CD4-positive, alpha-beta memory T cell (primary cell): ENCODE results near the gene PDCL3. TPM values are rescaled to one million over a fixed set of nuclear protein-coding genes. Genes with fewer than 3 reads are reported as not detected.

Experiments used
- CTCF ChIA-PET: fragments of 350-600 bp; sonication (Branson Sonifier 250); formaldehyde crosslinking; loops from one replicate; lab custom pipeline; 2021; ENCODE audit warnings: inconsistent platforms; ENCODE audit not compliant: partially characterized antibody; lab: Charles Lee
- POLR2A ChIA-PET: fragments of 350-600 bp; sonication (Branson Sonifier 250); formaldehyde crosslinking; loops from one replicate; lab custom pipeline; 2021; ENCODE audit not compliant: partially characterized antibody; lab: Charles Lee
- DNase-seq, 5 donors: peaks; one replicate each; pipeline versions ENCODE4 v3.0.0 to v3.0.0-alpha.2; 2020 to 2022; ENCODE audit warnings: mixed read lengths in 1 of 5
- H3K27ac ChIP-seq: one replicate; pipeline ENCODE4 v1.7.0; 2013; ENCODE audit warnings: low read depth, low read length
- H3K27me3 ChIP-seq: 2 replicates; pipeline ENCODE4 v1.7.0; 2013; ENCODE audit warnings: mild to moderate bottlenecking, low read length, moderate library complexity; ENCODE audit not compliant: insufficient read depth
- H3K36me3 ChIP-seq: 2 replicates; pipeline ENCODE4 v1.7.0; 2013; ENCODE audit warnings: mild to moderate bottlenecking, low read length, moderate library complexity; ENCODE audit not compliant: insufficient read depth
- H3K4me1 ChIP-seq: 2 replicates; pipeline ENCODE4 v1.7.0; 2013; ENCODE audit warnings: mild to moderate bottlenecking, low read length, moderate library complexity; ENCODE audit not compliant: insufficient read depth
- H3K4me3 ChIP-seq, 2 donors: one replicate each; pipeline ENCODE4 v1.7.0; 2013; ENCODE audit warnings: low read length in 2 of 2, mild to moderate bottlenecking in 1 of 2
- H3K9me3 ChIP-seq, 2 donors: one replicate each; pipeline ENCODE4 v1.7.0; 2013; ENCODE audit warnings: low read length in 2 of 2, control low read depth in 1 of 2; ENCODE audit not compliant: control insufficient read depth in 1 of 2
- H3K27ac Mint-ChIP-seq, 7 donors: one replicate each; pipeline ENCODE4 v1.8.0; 2020 to 2021; ENCODE audit warnings: mixed read lengths in 7 of 7, mild to moderate bottlenecking in 6 of 7, inconsistent platforms in 3 of 7, moderate library complexity in 3 of 7
- H3K27me3 Mint-ChIP-seq, 2 donors: one replicate each; pipeline ENCODE4 v1.8.0; 2020 to 2021; ENCODE audit warnings: mixed read lengths in 2 of 2
- H3K36me3 Mint-ChIP-seq, 2 donors: one replicate each; pipeline ENCODE4 v1.8.0; 2020 to 2021; ENCODE audit warnings: mixed read lengths in 2 of 2, inconsistent platforms in 1 of 2, mild to moderate bottlenecking in 1 of 2
- H3K4me1 Mint-ChIP-seq, 4 donors: one replicate each; pipeline ENCODE4 v1.8.0; 2020 to 2021; ENCODE audit warnings: mixed read lengths in 4 of 4, mild to moderate bottlenecking in 1 of 4
- H3K4me3 Mint-ChIP-seq, 8 donors: one replicate each; pipeline ENCODE4 v1.8.0; 2020 to 2021; ENCODE audit warnings: mixed read lengths in 8 of 8, mild to moderate bottlenecking in 7 of 8, moderate library complexity in 6 of 8, inconsistent platforms in 3 of 8
- H3K9me3 Mint-ChIP-seq, 8 donors: one replicate each; pipeline ENCODE4 v1.8.0; 2020 to 2021; ENCODE audit warnings: mixed read lengths in 8 of 8, mild to moderate bottlenecking in 5 of 8, inconsistent platforms in 3 of 8, moderate library complexity in 1 of 8
- intact Hi-C: fragments of 100-400 bp; cut with micrococcal nuclease; formaldehyde crosslinking; loops from one replicate; pipeline ENCODE4 v1.15.1; 2023
- polyA plus RNA-seq, 2 donors: library from polyadenylated mRNA; unstranded; fragments of 300-500 nt; fragmentation: Illumina TruSeq; gene quantifications; one replicate each; pipeline ENCODE4 v1.2.3, GENCODE V29; 2021
- total RNA-seq, 2 experiments: library from RNA; stranded (reverse); gene quantifications; one replicate each; pipeline ENCODE4 v1.2.3, GENCODE V29; 2021

Gene PDCL3
- total and polyA plus RNA-seq, 4 experiments from 2014 or later, result 16.6 to 73.6 (median 37.3) TPM

DNA sequence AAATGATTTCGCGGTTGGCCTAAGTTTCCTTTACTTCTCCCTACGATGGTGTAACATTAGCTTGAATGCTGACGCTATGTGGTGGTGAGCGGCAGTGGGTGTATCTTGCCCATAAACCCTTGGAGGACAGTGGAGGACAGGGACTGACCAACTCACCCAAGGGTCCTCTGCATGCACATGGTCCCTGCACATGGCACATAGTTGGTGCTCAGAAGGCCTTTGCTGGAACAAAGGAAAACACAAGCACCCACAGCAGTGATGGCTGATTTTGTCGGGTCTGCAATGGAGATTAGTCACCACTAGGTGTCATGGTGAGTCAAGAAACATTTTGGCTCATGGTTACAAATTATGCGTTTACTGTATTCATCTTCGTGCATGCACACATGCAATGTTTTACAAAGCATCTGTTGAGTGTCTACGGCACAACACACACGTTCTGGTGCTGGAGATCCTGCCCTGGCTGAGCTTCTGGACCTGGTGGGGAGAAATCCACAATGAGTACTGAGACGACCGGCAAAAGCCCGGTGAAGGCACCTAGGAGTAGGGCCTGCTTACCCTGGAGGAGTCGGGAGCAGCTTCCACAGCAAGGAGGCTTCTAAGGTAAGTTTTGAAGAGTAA, 44.0 kb downstream of the PDCL3 start:
- Histone ChIP-seq H3K4me3 (no peak overlapping the region), H3K4me1 (no peaks in the 10 kb centered on the region), H3K36me3 (no peaks in the 10 kb centered on the region), H3K27me3 (no peaks in the 10 kb centered on the region), H3K9me3 (no peaks in the 10 kb centered on the region), H3K27ac (no peak overlapping the region)
- H3K9me3 Mint-ChIP-seq, result no peaks in the 10 kb centered on the region
- POLR2A ChIA-PET, result no interaction called here
- CTCF ChIA-PET, result interaction anchor here (0.6 to 8.1 kb wide), 31 partner anchors 11 to 600 kb away, joined by 3 to 78 read pairs (median 3); partner anchors contain the start of gene PDCL3
- peak; percentile 37 to 51 (median 50) for DNase-seq
- H3K27me3 Mint-ChIP-seq, result no peaks in the 10 kb centered on the region
- no peak overlapping the region for H3K4me3 Mint-ChIP-seq
- intact Hi-C loops, result loop anchor here (10.0 kb wide), 1 partner anchor 598 kb away; no protein-coding TSS in a partner anchor
- peak overlapping the region in 3 of 7 donors; percentile 12 to 67 (median 37) for H3K27ac Mint-ChIP-seq
- no peaks in the 10 kb centered on the region for H3K36me3 Mint-ChIP-seq
- H3K4me1 Mint-ChIP-seq, result peaks cover 2 to 7% (median 4%) of the 10 kb centered on the region in 4 donors

DNA sequence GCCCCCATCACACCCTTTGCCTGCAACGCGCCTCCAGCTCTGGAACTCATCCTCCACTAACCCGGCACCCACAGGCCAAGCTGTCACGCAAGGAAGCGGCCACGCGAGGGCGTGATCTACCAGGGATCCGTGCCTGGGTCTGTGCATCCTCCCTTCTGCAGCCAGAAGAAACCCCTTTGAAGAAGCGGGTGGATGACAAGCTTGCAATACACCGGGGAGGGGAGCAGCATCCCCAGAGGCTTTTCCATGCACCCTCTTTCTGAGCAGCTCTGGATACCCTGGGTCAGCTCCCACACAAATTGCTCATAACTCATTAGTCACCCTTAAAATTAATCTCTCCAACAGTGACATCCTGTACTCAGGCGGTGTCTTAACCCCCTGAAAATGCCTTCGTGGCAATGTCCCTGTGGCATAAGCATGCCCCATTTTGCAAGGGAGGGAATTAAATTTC, 47.6 kb downstream of the PDCL3 start:
- Mint-ChIP-seq H3K27ac (no peak overlapping the region), H3K4me1 (peaks cover 2 to 6% (median 5%) of the 10 kb centered on the region in 4 donors), H3K36me3 (no peaks in the 10 kb centered on the region), H3K4me3 (no peak overlapping the region), H3K9me3 (no peaks in the 10 kb centered on the region), H3K27me3 (no peaks in the 10 kb centered on the region)
- CTCF ChIA-PET, result interaction anchor here (0.7 to 8.1 kb wide), 48 partner anchors 9 to 613 kb away, joined by 3 to 91 read pairs (median 5); partner anchors contain the start of gene PDCL3
- Histone ChIP-seq H3K4me3 (no peak overlapping the region), H3K36me3 (no peaks in the 10 kb centered on the region), H3K27me3 (no peaks in the 10 kb centered on the region), H3K9me3 (no peaks in the 10 kb centered on the region), H3K27ac (no peak overlapping the region), H3K4me1 (no peaks in the 10 kb centered on the region)
- POLR2A ChIA-PET, result interaction anchor here (1.0 to 2.0 kb wide), 6 partner anchors 15 to 392 kb away, joined by 3 to 9 read pairs (median 4); partner anchors contain the start of gene PDCL3
- intact Hi-C loops, result loop anchor here (1.0 to 5.0 kb wide), 4 partner anchors 132 to 375 kb away; partner anchors contain the start of gene NPAS2
- peak; percentile 68 to 79 (median 72) for DNase-seq

DNA sequence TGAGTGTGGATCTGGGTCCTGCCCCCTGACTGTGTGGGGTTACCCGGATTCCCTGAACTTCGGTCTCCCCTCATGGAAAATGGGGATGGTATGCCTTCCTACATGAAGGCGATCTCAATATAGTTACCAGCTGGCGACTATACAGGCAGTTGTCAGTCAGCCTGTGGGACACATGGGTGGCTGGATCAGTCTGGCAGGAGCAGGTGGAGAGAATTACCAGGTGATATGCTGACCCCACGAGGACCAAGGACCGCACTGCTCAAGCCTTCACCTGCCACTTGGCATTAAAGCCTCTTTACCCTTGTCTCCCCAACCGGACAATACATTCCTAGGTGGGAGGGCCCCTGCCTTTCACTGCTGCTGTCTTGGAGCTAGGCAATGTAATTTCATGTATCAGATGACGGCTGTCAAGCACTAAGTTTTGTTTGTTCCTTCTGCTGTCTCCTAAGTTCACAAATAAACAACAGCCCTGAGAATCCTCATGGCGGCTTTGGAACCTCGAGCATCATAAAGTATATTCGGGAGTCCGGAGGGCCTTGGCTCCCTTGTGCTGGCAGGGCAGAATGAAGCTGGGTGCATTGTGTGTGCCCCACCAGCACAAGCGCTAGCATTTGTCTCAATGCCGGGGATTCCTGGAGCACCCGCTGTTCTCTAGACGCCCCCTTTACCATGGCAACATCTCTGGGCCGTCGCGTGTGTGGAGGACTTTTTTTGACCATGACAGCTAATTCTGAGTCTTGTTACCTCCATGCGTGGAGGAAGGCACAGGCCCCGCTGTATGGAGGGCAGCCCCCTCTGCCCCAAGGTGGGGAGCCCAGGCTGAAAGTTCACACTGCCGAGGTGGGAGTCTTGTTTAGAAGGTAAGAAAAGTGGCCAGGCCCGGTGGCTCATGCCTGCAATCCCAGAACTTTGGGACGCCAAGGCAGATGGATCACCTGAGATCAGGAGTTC, 48.6 kb downstream of the PDCL3 start:
- no peak overlapping the region for H3K27ac ChIP-seq
- intact Hi-C loops, result loop anchor here (5.0 kb wide), 1 partner anchor 131 kb away; no protein-coding TSS in a partner anchor
- CTCF ChIA-PET, result interaction anchor here (0.7 to 8.1 kb wide), 31 partner anchors 10 to 595 kb away, joined by 3 to 91 read pairs (median 6); partner anchors contain the start of gene PDCL3
- no peaks in the 10 kb centered on the region for H3K9me3 ChIP-seq
- Mint-ChIP-seq H3K27ac (no peak overlapping the region), H3K4me1 (peaks cover 2 to 6% (median 5%) of the 10 kb centered on the region in 4 donors), H3K27me3 (no peaks in the 10 kb centered on the region), H3K36me3 (no peaks in the 10 kb centered on the region), H3K4me3 (no peak overlapping the region), H3K9me3 (no peaks in the 10 kb centered on the region)
- no peak for DNase-seq
- no peaks in the 10 kb centered on the region for H3K36me3 ChIP-seq
- POLR2A ChIA-PET, result interaction anchor here (1.1 to 2.0 kb wide), 2 partner anchors 49 to 391 kb away, joined by 3 to 9 read pairs; partner anchors contain the start of gene PDCL3
- no peaks in the 10 kb centered on the region for H3K27me3 ChIP-seq
- H3K4me1 ChIP-seq, result no peaks in the 10 kb centered on the region
- no peak overlapping the region for H3K4me3 ChIP-seq

DNA sequence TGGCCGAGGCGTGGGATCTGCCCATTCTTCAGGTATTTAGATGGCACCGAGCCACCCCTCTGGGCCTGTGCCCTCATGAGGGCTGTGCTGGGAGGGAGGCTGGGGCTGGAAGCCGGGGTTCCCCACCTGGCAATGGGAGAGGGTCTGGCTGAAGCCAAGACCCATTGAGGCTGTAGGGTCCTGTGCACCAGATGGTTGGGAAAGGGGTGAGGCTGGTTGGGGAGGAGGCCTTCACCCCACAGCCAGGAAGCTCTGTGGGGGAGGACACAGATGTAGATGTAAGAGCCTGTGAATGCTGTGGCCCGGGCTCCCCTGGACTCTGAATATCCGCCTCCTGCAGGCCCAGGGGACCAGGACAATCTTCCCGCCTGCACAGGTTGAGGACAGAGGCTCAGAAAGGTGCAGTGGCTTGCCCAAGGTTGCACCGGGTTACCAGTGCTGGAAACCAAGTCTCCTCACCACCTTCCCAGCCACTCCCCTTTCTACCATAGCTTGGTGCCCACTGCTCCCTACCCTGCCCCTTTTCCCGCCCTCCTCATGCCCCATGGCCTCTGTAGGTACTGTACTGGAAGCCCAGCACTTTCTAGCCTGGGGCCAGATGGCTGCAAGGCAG, 49.7 kb downstream of the PDCL3 start:
- CTCF ChIA-PET, result interaction anchor here (1.4 to 4.5 kb wide), 3 partner anchors 329 to 593 kb away, joined by 3 to 91 read pairs (median 3); no protein-coding TSS in a partner anchor
- H3K36me3 ChIP-seq, result no peaks in the 10 kb centered on the region
- no peaks in the 10 kb centered on the region for H3K27me3 Mint-ChIP-seq
- no peak overlapping the region for H3K27ac Mint-ChIP-seq
- H3K4me1 ChIP-seq, result no peaks in the 10 kb centered on the region
- H3K9me3 ChIP-seq, result no peaks in the 10 kb centered on the region
- no peak overlapping the region for H3K4me3 Mint-ChIP-seq
- peaks cover 0 to 1% (median 0%) of the 10 kb centered on the region in 4 donors for H3K4me1 Mint-ChIP-seq
- POLR2A ChIA-PET, result no interaction called here
- no peak overlapping the region for H3K27ac ChIP-seq
- no peaks in the 10 kb centered on the region for H3K9me3 Mint-ChIP-seq
- H3K4me3 ChIP-seq, result no peak overlapping the region
- H3K27me3 ChIP-seq, result no peaks in the 10 kb centered on the region
- intact Hi-C loops, result loop anchor here (5.0 kb wide), 1 partner anchor 130 kb away; no protein-coding TSS in a partner anchor
- no peak for DNase-seq
- H3K36me3 Mint-ChIP-seq, result no peaks in the 10 kb centered on the region

DNA sequence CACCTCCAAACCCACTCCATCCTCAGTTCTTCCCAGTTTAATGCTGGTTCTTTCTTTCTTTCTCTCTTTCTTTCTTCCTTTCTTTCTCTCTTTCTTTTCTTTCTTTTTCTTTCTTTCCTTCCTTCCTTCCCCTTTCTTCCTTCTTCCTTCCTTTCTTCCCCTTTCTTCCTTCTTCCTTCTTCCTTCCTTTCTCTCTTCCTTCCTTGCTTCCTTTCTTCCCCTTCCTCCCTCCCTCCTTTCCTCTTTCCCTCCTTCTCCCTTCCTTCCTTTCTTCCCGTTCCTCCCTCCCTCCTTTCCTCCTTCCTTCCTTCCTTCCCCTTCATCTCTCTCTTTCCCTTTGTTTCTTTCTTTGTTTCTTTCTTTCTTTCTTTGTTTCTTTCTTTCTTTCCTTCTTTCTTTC, 50.9 kb downstream of the PDCL3 start:
- CTCF ChIA-PET, result interaction anchor here (1.5 kb wide), 1 partner anchor 592 kb away, joined by 3 read pairs; no protein-coding TSS in a partner anchor
- no peaks in the 10 kb centered on the region for H3K36me3 ChIP-seq
- Mint-ChIP-seq H3K9me3 (no peaks in the 10 kb centered on the region), H3K27ac (no peak overlapping the region), H3K4me1 (peaks cover 0 to 1% (median 0%) of the 10 kb centered on the region in 4 donors), H3K27me3 (no peaks in the 10 kb centered on the region), H3K4me3 (no peak overlapping the region), H3K36me3 (no peaks in the 10 kb centered on the region)
- no peak for DNase-seq
- H3K27ac ChIP-seq, result no peak overlapping the region
- no peaks in the 10 kb centered on the region for H3K27me3 ChIP-seq
- no peaks in the 10 kb centered on the region for H3K4me1 ChIP-seq
- intact Hi-C loops, result loop anchor here (5.0 kb wide), 1 partner anchor 129 kb away; no protein-coding TSS in a partner anchor
- POLR2A ChIA-PET, result no interaction called here
- H3K4me3 ChIP-seq, result no peak overlapping the region
- H3K9me3 ChIP-seq, result no peaks in the 10 kb centered on the region

DNA sequence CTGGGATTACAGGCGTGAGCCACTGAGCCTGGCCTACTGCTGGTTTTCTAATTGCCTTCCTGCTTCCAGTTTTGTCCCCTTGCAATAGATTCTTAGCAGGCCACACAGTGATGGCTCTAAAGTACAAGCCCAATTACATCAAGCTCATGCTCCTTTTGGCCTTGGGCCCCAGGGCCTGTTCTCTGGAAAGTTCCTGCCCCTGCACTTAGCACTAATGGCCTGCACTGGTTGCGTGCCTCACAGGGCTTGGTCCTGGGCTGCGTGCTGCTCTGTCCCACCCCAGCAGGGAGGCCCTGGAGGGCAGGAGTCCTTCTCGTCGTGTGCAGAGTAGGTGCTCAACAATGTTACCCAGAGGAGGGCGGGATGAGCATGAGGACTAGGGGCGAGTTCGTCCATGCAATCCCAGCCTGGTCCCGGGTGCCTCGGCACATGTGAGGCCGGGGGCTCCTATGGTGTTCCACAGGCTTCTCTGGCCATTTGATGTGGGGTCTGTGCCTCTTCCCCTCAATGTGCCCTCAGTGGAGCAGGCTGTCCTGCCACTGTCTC, 51.7 kb downstream of the PDCL3 start:
- Histone ChIP-seq H3K9me3 (no peaks in the 10 kb centered on the region), H3K27ac (no peak overlapping the region), H3K36me3 (no peaks in the 10 kb centered on the region), H3K4me3 (no peak overlapping the region), H3K4me1 (no peaks in the 10 kb centered on the region), H3K27me3 (no peaks in the 10 kb centered on the region)
- H3K36me3 Mint-ChIP-seq, result no peaks in the 10 kb centered on the region
- no peak overlapping the region for H3K27ac Mint-ChIP-seq
- peaks cover 2 to 3% of the 10 kb centered on the region in 2 donors for H3K27me3 Mint-ChIP-seq
- no peak for DNase-seq
- no peaks in the 10 kb centered on the region for H3K9me3 Mint-ChIP-seq
- H3K4me3 Mint-ChIP-seq, result no peak overlapping the region
- POLR2A ChIA-PET, result no interaction called here
- intact Hi-C loops, result loop anchor here (5.0 kb wide), 1 partner anchor 128 kb away; no protein-coding TSS in a partner anchor
- H3K4me1 Mint-ChIP-seq, result peaks cover 0 to 1% (median 0%) of the 10 kb centered on the region in 4 donors
- CTCF ChIA-PET, result no interaction called here
